ENCODE measurements around the gene VRTN.
A peak's percentile ranks its signal among the peaks of the same experiment; 100 is the strongest.
"Not testable (repeated sequence)": the region's sequence is repeated elsewhere in the genome, so short reads cannot be mapped to it uniquely, and the experiment has no call there.

Gene VRTN

GRCh38 chr14:74348241-74348734, at the start of gene VRTN:
VRTN (plus strand) TSS chr14:74348471; CDS start chr14:74356784, 8,313 bp downstream.
- no peak for DNase-seq

- no peak for DNase-seq
Observed at GRCh38 chr14:74299061-74299545, 49.2 kb upstream of the VRTN start.

- DNase-seq: no peak
Observed at GRCh38 chr14:74301594-74302151, 46.6 kb upstream of the VRTN start.

GRCh38 chr14:74302152-74302628, 46.1 kb upstream of the VRTN start:
- DNase-seq: no peak

GRCh38 chr14:74302634-74303569, 45.4 kb upstream of the VRTN start, which contains the start of gene ABCD4:
ABCD4 (minus strand) TSS chr14:74302934; CDS start chr14:74302912, 22 bp downstream.
- peak; percentile 80 for DNase-seq

GRCh38 chr14:74308695-74309094, 39.6 kb upstream of the VRTN start:
- no peak for DNase-seq

GRCh38 chr14:74309125-74310022, 38.9 kb upstream of the VRTN start:
- DNase-seq: no peak

GRCh38 chr14:74312161-74312560, 36.1 kb upstream of the VRTN start:
- no peak for DNase-seq

- DNase-seq: no peak
Observed at GRCh38 chr14:74313601-74314000, 34.7 kb upstream of the VRTN start.

GRCh38 chr14:74314576-74314975, 33.7 kb upstream of the VRTN start:
- no peak for DNase-seq

GRCh38 chr14:74324931-74325361, 23.3 kb upstream of the VRTN start:
- no peak for DNase-seq

GRCh38 chr14:74325446-74325845, 22.8 kb upstream of the VRTN start:
- no peak for DNase-seq

- no peak for DNase-seq
Observed at GRCh38 chr14:74326369-74327152, 21.7 kb upstream of the VRTN start.

- not testable (repeated sequence) for DNase-seq
Observed at GRCh38 chr14:74329950-74330552, 18.2 kb upstream of the VRTN start.

GRCh38 chr14:74333909-74334308, 14.4 kb upstream of the VRTN start:
- no peak for DNase-seq

GRCh38 chr14:74346341-74346740, 1.9 kb upstream of the VRTN start:
- DNase-seq: no peak

GRCh38 chr14:74347097-74347794, 1.0 kb upstream of the VRTN start:
- no peak for DNase-seq

- DNase-seq: no peak
Observed at GRCh38 chr14:74347795-74348100, 523 bp upstream of the VRTN start.

GRCh38 chr14:74348735-74349463, 628 bp downstream of the VRTN start:
- no peak for DNase-seq

- DNase-seq: no peak
Observed at GRCh38 chr14:74349757-74350156, 1.5 kb downstream of the VRTN start.
